Measurements from ENCODE around the gene OR6K6.

OR6K6 gene

GRCh38 chr1:158754420-158754819 lies at the start of gene OR6K6:
OR6K6 (plus strand) TSS chr1:158754720; CDS start chr1:158754888, 168 bp downstream.
- no peak for DNase-seq

GRCh38 chr1:158706096-158706495 lies 48.4 kb upstream of the OR6K6 start:
- DNase-seq = no peak

GRCh38 chr1:158711098-158711497 lies 43.4 kb upstream of the OR6K6 start:
- DNase-seq = no peak

- DNase-seq = no peak
Measured at GRCh38 chr1:158714754-158715153, 39.8 kb upstream of the OR6K6 start.

- no peak for DNase-seq
Measured at GRCh38 chr1:158716335-158716734, 38.2 kb upstream of the OR6K6 start.

- no peak for DNase-seq
Measured at GRCh38 chr1:158717344-158717743, 37.2 kb upstream of the OR6K6 start.

- DNase-seq = no peak
Measured at GRCh38 chr1:158719664-158720063, 34.9 kb upstream of the OR6K6 start.

- no peak for DNase-seq
Measured at GRCh38 chr1:158720620-158721019, 33.9 kb upstream of the OR6K6 start, which contains the start of gene OR6K3. OR6K3 (minus strand) TSS chr1:158720720; CDS start chr1:158718115, 2,605 bp downstream.

GRCh38 chr1:158724442-158724841 lies 30.1 kb upstream of the OR6K6 start:
- DNase-seq = no peak

- no peak for DNase-seq
Measured at GRCh38 chr1:158728510-158729225, 25.9 kb upstream of the OR6K6 start.

- DNase-seq = no peak
Measured at GRCh38 chr1:158730453-158730852, 24.1 kb upstream of the OR6K6 start.

GRCh38 chr1:158731707-158732106 lies 22.8 kb upstream of the OR6K6 start:
- DNase-seq = no peak

- no peak for DNase-seq
Measured at GRCh38 chr1:158732524-158732923, 22.0 kb upstream of the OR6K6 start.

GRCh38 chr1:158735848-158736247 lies 18.7 kb upstream of the OR6K6 start:
- no peak for DNase-seq

GRCh38 chr1:158752155-158752712 lies 2.3 kb upstream of the OR6K6 start:
- DNase-seq = no peak

- DNase-seq = no peak
Measured at GRCh38 chr1:158771950-158772866, 17.7 kb downstream of the OR6K6 start, which contains the start of gene OR6N1. OR6N1 (minus strand) TSS chr1:158772195; CDS start chr1:158766682, 5,513 bp downstream.

- no peak for DNase-seq
Measured at GRCh38 chr1:158781104-158781503, 26.6 kb downstream of the OR6K6 start, which contains the start of gene OR6N2. OR6N2 (minus strand) TSS chr1:158781204; CDS start chr1:158777635, 3,569 bp downstream.

- DNase-seq = peak; percentile 40
Measured at GRCh38 chr1:158793604-158794003, 39.1 kb downstream of the OR6K6 start.

- DNase-seq = no peak
Measured at GRCh38 chr1:158794247-158794646, 39.7 kb downstream of the OR6K6 start.

GRCh38 chr1:158798531-158798930 lies 44.0 kb downstream of the OR6K6 start:
- no peak for DNase-seq

GRCh38 chr1:158799689-158800088 lies 45.2 kb downstream of the OR6K6 start:
- DNase-seq = no peak

GRCh38 chr1:158800526-158800925 lies 46.0 kb downstream of the OR6K6 start:
- DNase-seq = no peak

- DNase-seq = no peak
Measured at GRCh38 chr1:158801396-158801795, 46.9 kb downstream of the OR6K6 start.
